HL-60/S4 treated with retinoic acid at 250 ng/mL for 4 days and 3 days (cell line): ENCODE results near the gene PCDHGA4.
"Not testable (repeated sequence)": the region's sequence is repeated elsewhere in the genome, so short reads cannot be mapped to it uniquely, and the experiment has no call there.

ENCODE experiments used
- in situ Hi-C: fragments of 300-500 bp; cut with MboI; formaldehyde crosslinking; loops from 2 replicates; pipeline ENCODE4 v1.7.0; 2022; ENCODE audit warnings: low sequenced_read_pairs

The PCDHGA4 gene

GRCh38 chr5:141346017-141346416, 8.8 kb upstream of the PCDHGA4 start:
- in situ Hi-C loops: not testable (repeated sequence)

- in situ Hi-C loops: no loop called here
These were observed 4.8 kb upstream of the PCDHGA4 start, which contains the start of gene PCDHGB1 for GRCh38 chr5:141349917-141350619. TSS of gene PCDHGB1 (plus strand) at chr5:141350099. CDS start at chr5:141350261, 162 bp downstream.

GRCh38 chr5:141351591-141351990, 3.2 kb upstream of the PCDHGA4 start:
- in situ Hi-C loops: no loop called here

- in situ Hi-C loops: no loop called here
These were observed 820 bp downstream of the PCDHGA4 start for GRCh38 chr5:141355641-141356040.

GRCh38 chr5:141356133-141356532, 1.3 kb downstream of the PCDHGA4 start:
- in situ Hi-C loops: no loop called here

GRCh38 chr5:141356950-141357349, 2.1 kb downstream of the PCDHGA4 start:
- in situ Hi-C loops: no loop called here

- in situ Hi-C loops: no loop called here
These were observed 5.1 kb downstream of the PCDHGA4 start, which contains the start of gene PCDHGB2 for GRCh38 chr5:141359790-141360426. TSS of gene PCDHGB2 (plus strand) at chr5:141359994. CDS start at chr5:141360136, 142 bp downstream.

- in situ Hi-C loops: no loop called here
These were observed 5.9 kb downstream of the PCDHGA4 start for GRCh38 chr5:141360685-141361084.

GRCh38 chr5:141362719-141363118, 7.9 kb downstream of the PCDHGA4 start:
- in situ Hi-C loops: no loop called here

- in situ Hi-C loops: no loop called here
These were observed 9.3 kb downstream of the PCDHGA4 start, which contains the start of gene PCDHGA5 for GRCh38 chr5:141363952-141364660. TSS of gene PCDHGA5 (plus strand) at chr5:141364162. CDS start at chr5:141364331, 169 bp downstream.

- in situ Hi-C loops: no loop called here
These were observed 11.4 kb downstream of the PCDHGA4 start for GRCh38 chr5:141366016-141366896.

- in situ Hi-C loops: no loop called here
These were observed 15.4 kb downstream of the PCDHGA4 start, which contains the start of gene PCDHGB3 for GRCh38 chr5:141369994-141370848. TSS of gene PCDHGB3 (plus strand) at chr5:141370242. CDS start at chr5:141370395, 153 bp downstream.

- in situ Hi-C loops: no loop called here
These were observed 17.0 kb downstream of the PCDHGA4 start for GRCh38 chr5:141371572-141372475.

- in situ Hi-C loops: no loop called here
These were observed 19.0 kb downstream of the PCDHGA4 start, which contains the start of gene PCDHGA6 for GRCh38 chr5:141373673-141374317. TSS of gene PCDHGA6 (plus strand) at chr5:141373891. CDS start at chr5:141374084, 193 bp downstream.

- in situ Hi-C loops: no loop called here
These were observed 19.8 kb downstream of the PCDHGA4 start for GRCh38 chr5:141374627-141375026.

- in situ Hi-C loops: not testable (repeated sequence)
These were observed 20.8 kb downstream of the PCDHGA4 start for GRCh38 chr5:141375444-141376155.
